GM21529 (cell line): ENCODE results near the gene PXDN.

Source experiments
- ATAC-seq: cut with Tn5 transposase; IDR thresholded peaks from one replicate; pipeline ENCODE4 v1.9.1; 2021; ENCODE audit not compliant: unreplicated experiment

Gene PXDN

GRCh38 chr2:1605102-1606045 lies 138.9 kb downstream of the PXDN start:
- ATAC-seq, result no peak

GRCh38 chr2:1603521-1603920 lies 140.8 kb downstream of the PXDN start:
- ATAC-seq, result no peak

- no peak for ATAC-seq
Measured at GRCh38 chr2:1603059-1603458, 141.3 kb downstream of the PXDN start.

- no peak for ATAC-seq
Measured at GRCh38 chr2:1602278-1603010, 141.9 kb downstream of the PXDN start.

- no peak for ATAC-seq
Measured at GRCh38 chr2:1601471-1602277, 142.6 kb downstream of the PXDN start.

GRCh38 chr2:1601067-1601412 lies 143.3 kb downstream of the PXDN start:
- ATAC-seq, result no peak

GRCh38 chr2:1600191-1601066 lies 143.9 kb downstream of the PXDN start:
- ATAC-seq, result no peak

- no peak for ATAC-seq
Measured at GRCh38 chr2:1599301-1600085, 144.8 kb downstream of the PXDN start.

- ATAC-seq, result no peak
Measured at GRCh38 chr2:1598800-1599199, 145.5 kb downstream of the PXDN start.

GRCh38 chr2:1598041-1598710 lies 146.1 kb downstream of the PXDN start:
- no peak for ATAC-seq

GRCh38 chr2:1595274-1595673 lies 149.0 kb downstream of the PXDN start:
- ATAC-seq, result no peak

- no peak for ATAC-seq
Measured at GRCh38 chr2:1594373-1595171, 149.7 kb downstream of the PXDN start.

GRCh38 chr2:1594123-1594372 lies 150.3 kb downstream of the PXDN start:
- ATAC-seq, result no peak

GRCh38 chr2:1593371-1594122 lies 150.8 kb downstream of the PXDN start:
- ATAC-seq, result no peak

- ATAC-seq, result no peak
Measured at GRCh38 chr2:1591978-1592907, 152.1 kb downstream of the PXDN start.

GRCh38 chr2:1591461-1591770 lies 152.9 kb downstream of the PXDN start:
- no peak for ATAC-seq
